ENCODE results near the gene ZNF790.
"Not testable (repeated sequence)": the region's sequence is repeated elsewhere in the genome, so short reads cannot be mapped to it uniquely, and the experiment has no call there.

DNA sequence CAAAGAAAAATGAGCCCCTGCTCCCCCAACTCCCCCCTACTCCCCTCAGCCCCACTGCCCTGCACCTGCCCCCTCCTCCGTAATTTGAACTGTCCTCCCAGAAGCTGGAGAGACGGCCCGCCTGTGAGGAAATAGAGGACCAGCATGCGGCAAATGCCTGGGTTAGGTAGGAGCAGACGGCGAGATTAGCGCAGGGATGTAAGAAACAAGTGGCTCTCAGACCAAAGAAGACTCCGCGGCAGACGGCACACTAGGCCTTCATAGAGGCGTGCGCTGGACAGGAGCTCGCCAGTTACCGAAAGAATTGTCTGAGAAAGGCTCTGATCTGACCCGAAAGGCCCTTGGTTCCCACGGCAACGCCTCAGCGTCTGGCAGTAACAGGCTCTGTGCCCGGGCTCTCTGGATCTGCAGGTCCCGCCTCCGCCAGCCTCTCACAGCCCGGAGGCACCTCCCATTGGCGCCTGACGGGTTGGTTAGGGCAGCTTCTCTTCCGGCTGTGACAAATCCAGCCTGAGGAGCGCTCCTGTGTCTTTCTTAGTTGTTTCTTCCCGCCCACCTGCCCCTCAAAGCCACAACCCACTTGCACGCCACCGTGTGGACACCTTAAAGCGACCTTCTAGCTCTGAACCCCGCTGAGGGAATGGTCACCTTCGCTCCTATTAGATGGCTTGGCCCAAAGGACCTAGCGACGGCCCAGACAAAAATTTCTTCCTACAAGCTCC is 46.6 kb downstream of the ZNF790 start:
- TF ChIP-seq CTCF (conservative IDR thresholded peaks at IDR 0.05; ENCODE audit: low read depth, low read length); EZH2 (IDR thresholded peaks at IDR 0.05; ENCODE audit: borderline replicate concordance, low read depth, low read length, poor library complexity, severe bottlenecking): not testable (repeated sequence)
